Stimulated activated CD8-positive, alpha-beta memory T cell treated with anti-CD3 and anti-CD28 coated beads, Interleukin-12 subunit alpha, Interleukin-12 subunit beta, amount 100 ng/mL, for 24 hours (primary cell): ENCODE results near the gene SBF2.
"Not testable (repeated sequence)": the region's sequence is repeated elsewhere in the genome, so short reads cannot be mapped to it uniquely, and the experiment has no call there.

Experiments used
- DNase-seq: peaks from one replicate; pipeline ENCODE4 v3.0.0-alpha.2; 2020; ENCODE audit errors: extremely low read depth

The SBF2 gene

GRCh38 chr11:10064828-10065227 is 229.2 kb downstream of the SBF2 start:
- no peak for DNase-seq

GRCh38 chr11:10058356-10058755 is 235.7 kb downstream of the SBF2 start:
- no peak for DNase-seq

GRCh38 chr11:10051868-10052586 is 242.0 kb downstream of the SBF2 start:
- DNase-seq = no peak

- no peak for DNase-seq
Measured at GRCh38 chr11:10050561-10050960, 243.5 kb downstream of the SBF2 start.

GRCh38 chr11:10049756-10050155 is 244.3 kb downstream of the SBF2 start:
- no peak for DNase-seq

GRCh38 chr11:10048350-10048749 is 245.7 kb downstream of the SBF2 start:
- no peak for DNase-seq

GRCh38 chr11:10044618-10045017 is 249.4 kb downstream of the SBF2 start:
- DNase-seq = no peak

GRCh38 chr11:10042699-10043098 is 251.3 kb downstream of the SBF2 start:
- no peak for DNase-seq

- no peak for DNase-seq
Measured at GRCh38 chr11:10041748-10042446, 252.1 kb downstream of the SBF2 start.

GRCh38 chr11:10041332-10041731 is 252.7 kb downstream of the SBF2 start:
- DNase-seq = no peak

- DNase-seq = no peak
Measured at GRCh38 chr11:10038521-10039302, 255.3 kb downstream of the SBF2 start.

- DNase-seq = not testable (repeated sequence)
Measured at GRCh38 chr11:10035932-10036331, 258.1 kb downstream of the SBF2 start.

- DNase-seq = no peak
Measured at GRCh38 chr11:10032935-10033334, 261.1 kb downstream of the SBF2 start.

GRCh38 chr11:10030122-10030490 is 263.9 kb downstream of the SBF2 start:
- no peak for DNase-seq

GRCh38 chr11:10029386-10030121 is 264.5 kb downstream of the SBF2 start:
- no peak for DNase-seq

GRCh38 chr11:10026514-10026913 is 267.5 kb downstream of the SBF2 start:
- DNase-seq = no peak

- no peak for DNase-seq
Measured at GRCh38 chr11:10023212-10023611, 270.8 kb downstream of the SBF2 start.

- DNase-seq = no peak
Measured at GRCh38 chr11:10022764-10023163, 271.3 kb downstream of the SBF2 start.

GRCh38 chr11:10021563-10021962 is 272.5 kb downstream of the SBF2 start:
- no peak for DNase-seq

- DNase-seq = no peak
Measured at GRCh38 chr11:10019906-10020682, 273.9 kb downstream of the SBF2 start.

- no peak for DNase-seq
Measured at GRCh38 chr11:10017911-10018310, 276.1 kb downstream of the SBF2 start.
